CD4-positive, alpha-beta T cell treated with Interleukin-4 for 1 hour (primary cell): ENCODE data around the gene TCEANC2.
A peak's percentile ranks its signal among the peaks of the same experiment; 100 is the strongest.
"Not testable (repeated sequence)": the region's sequence is repeated elsewhere in the genome, so short reads cannot be mapped to it uniquely, and the experiment has no call there.

Experiments
- DNase-seq, 2 donors: peaks; one replicate each; pipeline ENCODE4 v3.0.0-alpha.2; 2020 to 2022

TCEANC2 gene

DNA sequence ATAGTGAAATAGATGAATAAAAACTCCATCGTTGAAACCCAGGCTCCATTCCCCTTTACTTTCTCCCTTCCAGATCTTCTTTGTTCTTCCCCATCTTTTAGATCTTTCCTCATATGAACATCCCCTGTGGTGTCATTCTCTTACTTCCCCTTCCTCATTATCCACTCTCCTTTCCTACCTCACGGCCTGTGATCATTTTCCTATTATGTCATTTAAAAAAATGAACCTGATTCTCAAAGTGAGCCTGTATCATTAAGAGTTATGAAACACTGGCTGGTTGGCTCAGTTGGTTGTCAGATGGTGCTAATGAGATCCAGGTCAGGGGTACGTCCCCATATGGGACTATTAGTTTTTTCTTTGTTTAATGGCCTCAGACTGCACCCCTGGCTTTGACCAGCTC lies 38.3 kb downstream of the TCEANC2 start:
- no peak for DNase-seq

DNA sequence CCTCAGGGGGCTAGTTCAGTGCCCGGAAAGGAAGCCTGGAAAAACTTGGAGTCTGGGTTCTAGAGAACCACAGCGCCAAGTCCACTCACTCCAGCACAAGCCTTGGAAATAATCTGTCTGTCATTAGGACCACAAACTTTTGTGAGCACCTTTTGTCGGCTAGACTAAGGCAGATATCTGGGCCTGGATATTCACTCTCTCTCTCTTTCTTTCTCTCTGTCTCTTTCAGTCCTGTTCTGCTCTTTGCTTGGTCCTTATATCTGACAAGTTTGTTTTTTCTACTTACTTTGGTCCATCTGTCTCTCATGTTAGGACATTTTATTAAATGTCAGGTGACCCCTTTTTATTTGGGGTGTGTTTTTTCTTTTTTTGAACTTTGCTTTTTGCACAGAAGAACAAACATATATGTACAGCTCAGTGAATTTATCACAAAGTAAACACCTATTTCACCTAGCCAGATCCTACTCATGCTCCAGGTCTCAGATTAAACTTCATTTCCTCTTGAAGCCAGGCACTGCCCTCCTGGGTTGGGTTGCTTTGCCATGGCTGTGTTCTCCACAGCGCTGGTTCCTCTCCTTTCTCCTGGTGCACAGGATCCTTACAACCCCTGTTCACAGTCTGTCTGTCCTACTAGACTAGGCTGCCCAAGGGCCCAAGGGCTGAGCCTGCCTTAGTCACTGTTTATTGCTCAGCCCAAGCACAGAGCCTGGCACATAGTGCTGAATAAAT lies 40.8 kb downstream of the TCEANC2 start:
- no peak for DNase-seq

DNA sequence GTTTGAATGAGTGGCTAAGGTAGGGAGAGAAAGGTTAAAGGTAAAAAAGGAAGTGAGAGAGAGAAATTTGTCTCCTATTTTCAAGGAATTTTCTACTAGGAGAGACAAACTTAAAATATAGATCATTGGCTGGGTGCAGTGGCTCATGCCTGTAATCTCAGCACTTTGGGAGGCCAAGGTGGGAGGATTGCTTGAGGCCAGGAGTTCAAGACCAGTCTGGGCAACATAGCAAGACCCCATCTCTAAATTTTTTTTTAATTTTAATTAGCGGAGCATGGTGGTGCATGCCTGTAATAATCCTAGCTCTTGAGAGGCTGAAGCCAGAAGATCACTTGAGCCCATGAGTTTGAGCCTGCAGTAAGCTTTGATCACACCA lies 41.3 kb downstream of the TCEANC2 start:
- not testable (repeated sequence) for DNase-seq

DNA sequence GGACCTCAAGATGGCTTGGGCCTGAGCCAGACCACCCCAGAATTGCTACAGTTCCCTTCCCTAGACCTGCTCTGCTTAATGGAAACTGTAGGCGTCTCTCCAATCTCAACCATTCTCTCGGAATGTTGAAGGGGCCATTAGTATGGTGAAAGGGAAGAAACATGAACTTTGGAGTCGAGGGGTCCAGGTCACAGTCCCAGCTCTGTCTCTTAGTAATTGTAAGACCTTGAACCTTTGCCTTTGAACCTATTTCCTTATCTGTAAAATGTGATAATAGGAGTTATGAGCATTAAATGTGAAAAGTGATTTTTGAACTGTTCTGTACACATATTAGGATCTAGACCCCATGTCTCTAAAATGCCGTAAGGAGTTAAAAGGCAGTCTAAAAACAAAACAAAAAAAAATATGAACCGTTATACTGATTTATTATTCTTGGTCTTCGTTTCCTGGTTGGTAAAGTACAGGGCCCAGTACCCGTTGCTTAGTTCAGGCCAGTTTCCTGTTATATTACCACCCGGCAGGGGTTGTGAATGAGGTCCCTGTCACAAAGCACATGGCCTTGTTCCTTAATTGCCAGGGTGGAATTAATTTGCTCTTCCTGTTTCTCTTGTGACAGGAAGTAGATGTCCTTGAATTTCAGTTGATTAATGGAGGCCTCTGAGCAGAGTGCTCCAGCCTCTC lies 42.3 kb downstream of the TCEANC2 start:
- peak in 1 of 2 donors; percentile 37 for DNase-seq

DNA sequence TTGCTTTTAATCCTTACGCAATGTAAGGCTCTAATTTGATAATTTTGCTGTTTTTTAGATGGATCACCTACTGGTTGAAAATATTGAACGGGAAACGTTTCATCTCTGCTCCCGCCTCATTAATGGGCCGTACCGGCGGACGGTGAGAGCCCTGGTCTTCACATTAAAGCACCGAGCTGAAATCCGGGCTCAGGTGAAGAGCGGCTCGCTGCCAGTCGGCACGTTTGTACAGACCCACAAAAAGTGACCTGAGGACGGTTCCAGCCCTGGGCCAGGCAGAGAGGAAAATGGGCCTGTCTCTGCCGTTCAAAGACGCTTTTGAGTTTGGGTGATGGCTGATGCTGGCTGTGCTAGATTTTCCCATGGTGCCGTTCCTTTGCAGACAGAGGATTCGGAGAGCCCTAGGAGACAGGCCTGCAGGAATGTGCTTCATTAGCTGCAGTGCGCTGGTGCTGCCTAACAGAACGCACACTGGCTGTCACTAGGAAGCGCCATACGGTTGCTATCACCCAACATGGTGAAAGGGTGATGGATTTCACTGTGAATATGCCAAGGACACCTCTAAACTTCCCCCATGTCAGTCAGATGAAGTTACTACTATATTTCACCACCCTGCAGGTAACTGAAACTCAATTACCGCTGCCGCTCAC lies 42.9 kb downstream of the TCEANC2 start:
- DNase-seq, result no peak

DNA sequence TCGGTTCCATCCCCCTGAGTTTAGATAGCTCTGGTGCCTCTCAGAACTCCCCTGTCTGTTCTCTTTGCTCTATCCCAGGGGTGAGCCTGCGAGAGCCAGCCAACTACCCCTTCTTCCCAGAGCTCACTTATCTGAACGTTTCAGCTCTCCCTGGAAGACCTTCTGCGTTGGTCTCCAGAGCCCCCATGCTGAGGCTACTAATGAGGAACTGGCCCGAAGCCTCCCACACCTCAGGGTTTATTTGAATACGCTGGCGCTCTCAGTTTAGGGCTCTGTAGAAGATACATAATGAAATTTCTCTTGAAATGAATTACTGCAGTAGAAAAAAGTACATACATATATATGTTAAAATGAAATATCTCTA lies 43.5 kb downstream of the TCEANC2 start:
- DNase-seq, result no peak

DNA sequence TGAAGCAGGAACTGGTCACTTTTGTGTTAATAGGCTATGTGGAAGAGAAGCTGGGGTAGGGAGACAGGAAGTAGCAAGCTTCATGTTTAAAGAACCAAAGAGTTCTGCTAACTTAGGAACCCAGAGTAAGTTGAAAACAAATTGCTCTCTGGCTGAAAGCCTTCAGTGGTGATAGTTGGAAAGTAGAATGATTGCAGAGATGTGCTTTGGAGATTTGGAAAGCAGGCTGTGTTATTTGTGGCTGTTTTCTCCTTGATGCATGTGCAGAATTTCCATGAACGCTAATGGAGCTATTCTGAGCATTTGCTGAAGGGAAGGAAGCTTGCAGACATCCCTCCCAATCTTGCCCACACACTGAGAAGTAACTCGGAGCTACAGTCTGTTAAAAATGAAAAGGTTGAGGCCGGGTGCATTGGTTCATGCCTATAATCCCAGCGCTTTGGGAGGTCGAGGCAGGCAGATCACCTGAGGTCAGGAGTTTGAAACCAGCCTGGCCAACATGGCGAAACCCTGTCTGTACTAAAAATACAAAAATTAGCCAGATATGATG lies 45.7 kb downstream of the TCEANC2 start:
- DNase-seq, result no peak

DNA sequence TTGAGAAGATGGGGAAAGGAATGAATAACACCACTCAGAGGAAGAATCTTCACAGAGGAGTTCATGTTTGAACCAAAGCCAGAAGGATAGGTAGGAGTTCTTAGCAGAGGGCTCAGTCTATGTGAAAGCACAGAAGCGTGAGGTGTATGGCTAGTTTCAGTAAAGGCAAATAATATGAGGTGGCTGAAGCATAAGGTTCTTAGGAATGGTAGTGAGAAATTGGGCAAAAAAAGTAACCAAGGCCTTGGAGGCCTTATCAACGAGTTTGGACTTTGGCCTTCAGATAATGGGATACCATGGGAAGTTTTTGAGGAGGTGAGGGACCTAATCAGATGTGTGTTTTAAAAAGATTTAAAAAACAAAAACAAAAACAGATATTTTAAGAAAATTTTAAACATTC lies 47.1 kb downstream of the TCEANC2 start:
- no peak for DNase-seq

DNA sequence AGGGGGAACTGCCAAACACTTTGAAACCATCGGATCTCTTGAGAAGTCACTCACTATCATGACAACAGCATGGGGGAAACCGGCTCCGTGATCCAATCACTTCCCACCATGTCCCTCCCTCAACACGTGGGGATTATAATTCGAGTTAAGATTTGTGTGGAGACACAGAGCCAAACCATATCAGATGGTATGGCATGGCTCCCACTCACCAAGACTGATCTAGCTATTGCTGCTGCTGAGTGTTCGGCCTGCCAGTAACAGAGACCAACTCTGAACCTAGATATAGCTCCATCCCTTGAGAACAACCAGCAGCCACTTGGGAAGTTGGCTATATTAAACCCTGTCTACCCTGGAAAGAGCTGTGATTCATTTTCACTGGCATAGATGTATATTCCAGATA lies 50.0 kb downstream of the TCEANC2 start:
- no peak for DNase-seq

DNA sequence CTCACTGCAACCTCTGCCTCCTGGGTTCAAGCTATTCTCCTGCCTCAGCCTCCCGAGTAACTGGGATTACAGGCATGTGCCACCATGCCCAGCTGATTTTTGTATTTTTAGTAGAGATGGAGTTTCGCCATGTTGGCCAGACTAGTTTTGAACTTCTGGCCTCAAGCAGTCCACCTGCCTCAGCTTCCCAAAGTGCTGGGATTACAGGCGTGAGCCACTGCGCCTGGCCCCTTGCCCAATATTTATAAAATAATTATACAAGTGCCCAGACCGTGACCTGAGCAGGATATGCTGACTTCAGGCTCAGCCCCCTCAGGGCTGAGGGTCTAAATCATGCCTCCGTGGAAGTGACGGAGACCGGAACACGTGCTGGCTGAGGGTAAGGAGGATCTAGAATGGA lies 51.2 kb downstream of the TCEANC2 start:
- DNase-seq, result not testable (repeated sequence)

DNA sequence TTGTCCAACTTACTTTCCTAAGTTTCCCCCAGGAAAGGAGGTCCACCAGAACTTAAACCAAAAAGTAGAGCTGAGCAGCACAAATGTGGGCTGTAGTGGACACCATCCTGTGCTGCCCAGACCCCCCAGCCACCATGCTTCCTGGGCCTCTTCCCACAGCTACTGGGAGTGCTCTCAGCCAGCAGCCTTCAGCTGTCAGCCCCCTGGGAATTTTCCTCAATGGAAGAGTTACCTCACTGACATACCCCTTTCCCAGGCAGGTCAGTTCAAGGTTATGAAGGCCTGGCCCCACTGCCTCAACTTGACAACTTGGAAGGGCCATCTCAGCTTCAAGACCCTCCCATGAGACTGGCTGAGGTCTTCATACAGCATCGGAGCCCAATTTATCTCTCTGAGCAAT lies 51.7 kb downstream of the TCEANC2 start:
- DNase-seq, result no peak

DNA sequence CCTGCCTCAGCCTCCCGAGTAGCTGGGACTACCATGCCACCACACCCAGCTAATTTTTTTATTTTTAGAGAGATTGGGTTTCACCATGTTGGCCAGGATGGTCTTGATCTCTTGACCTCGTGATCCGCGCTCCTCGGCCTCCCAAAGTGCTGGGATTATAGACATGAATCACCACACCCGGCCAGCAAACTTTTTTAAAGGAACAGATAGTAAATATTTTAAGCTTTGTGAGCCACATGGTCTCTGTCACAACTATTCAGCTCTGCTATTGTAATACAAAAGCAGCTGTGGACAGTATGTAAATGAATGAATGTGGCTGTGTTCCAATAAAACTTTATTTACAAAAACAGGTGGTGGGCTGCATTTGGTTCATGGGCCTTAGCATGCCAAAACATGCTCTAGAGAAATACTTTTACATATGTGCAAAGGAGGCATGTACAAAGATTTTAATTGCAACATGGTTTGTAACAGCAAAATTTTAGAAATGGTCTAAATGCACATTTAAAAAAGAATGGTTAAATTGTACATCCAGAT lies 52.4 kb downstream of the TCEANC2 start:
- DNase-seq, result no peak

DNA sequence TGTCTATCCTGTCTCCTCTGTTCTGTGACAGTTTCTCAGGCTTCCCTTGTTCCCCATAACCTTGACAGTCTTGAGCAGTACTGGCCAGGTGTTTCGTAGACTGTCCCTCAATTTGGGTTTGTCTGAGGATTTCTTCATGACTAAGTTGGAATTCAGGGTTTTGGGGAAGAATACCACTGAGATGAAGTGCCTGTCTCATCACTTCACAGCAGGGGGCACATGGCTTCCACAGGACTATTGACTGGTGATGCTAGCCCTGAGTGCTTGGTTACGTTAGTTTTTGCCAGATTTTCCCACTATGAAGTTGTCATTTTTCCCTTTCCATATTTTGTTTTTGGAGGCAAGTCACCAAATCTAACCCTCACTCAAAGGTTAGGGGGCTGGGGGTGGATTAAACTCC lies 53.7 kb downstream of the TCEANC2 start:
- DNase-seq, result no peak

DNA sequence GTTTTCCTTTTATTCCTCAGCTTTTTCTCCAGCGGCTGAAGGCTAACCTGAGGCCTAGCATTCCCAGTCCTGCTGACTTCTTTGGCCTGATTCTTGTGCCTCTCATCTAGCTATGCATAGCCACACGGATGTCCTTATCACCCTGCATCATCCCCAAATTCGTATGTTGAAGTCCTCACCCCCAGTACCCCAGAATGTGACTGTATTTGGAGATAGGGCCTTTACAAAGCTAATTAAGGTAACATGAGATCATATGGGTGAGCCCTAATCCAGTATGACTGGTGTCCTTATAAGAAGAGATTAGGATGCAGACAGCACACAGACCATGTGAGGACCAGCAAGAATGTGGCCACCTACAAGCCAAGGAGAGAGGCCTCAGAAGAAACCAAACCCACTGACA lies 54.7 kb downstream of the TCEANC2 start:
- DNase-seq, result no peak

DNA sequence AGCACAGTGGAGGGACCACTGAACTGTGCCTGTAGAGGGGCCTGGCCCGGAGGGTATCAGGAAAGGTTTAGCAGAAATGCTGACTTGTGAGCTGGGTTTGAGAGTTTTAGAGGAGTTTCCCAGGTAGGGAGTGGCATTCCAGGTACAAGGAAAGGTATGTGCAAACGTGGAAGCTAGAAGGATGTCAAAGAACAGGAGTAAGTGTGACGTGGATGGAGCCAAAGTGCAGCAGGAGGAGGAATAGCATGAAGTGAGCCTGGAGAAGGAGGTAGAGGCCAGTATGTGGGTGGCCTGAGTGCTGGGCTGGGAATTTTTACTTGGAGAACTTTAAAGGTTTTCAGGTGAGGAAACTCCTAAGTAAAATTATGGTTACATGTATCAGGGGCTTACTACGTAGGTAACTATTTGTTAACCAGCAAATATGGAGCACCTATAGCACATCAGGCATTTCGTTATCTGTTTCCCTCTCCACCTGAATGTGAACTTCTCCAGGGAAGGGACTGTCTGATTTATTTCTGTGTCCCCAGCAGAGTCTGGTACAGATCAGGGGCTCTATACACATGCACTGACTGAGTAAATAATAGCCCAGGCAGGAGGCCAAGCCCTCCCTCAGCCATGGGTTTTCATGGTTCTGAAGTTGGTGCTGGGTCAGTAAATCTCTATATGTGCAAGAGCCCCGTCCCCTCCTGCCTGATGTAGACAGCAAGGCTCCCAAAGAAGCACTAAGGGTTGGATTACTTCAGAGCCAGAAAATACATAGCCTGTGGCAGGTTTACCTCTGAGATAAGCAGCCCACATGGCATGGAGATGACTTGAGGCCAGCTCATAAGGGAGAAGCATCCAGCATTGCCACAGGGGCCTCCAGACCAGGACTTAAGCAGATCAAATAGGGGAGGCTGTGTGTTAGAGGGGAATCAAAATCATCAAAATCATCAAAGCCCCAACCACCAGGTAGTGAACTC lies 56.0 kb downstream of the TCEANC2 start:
- no peak for DNase-seq

DNA sequence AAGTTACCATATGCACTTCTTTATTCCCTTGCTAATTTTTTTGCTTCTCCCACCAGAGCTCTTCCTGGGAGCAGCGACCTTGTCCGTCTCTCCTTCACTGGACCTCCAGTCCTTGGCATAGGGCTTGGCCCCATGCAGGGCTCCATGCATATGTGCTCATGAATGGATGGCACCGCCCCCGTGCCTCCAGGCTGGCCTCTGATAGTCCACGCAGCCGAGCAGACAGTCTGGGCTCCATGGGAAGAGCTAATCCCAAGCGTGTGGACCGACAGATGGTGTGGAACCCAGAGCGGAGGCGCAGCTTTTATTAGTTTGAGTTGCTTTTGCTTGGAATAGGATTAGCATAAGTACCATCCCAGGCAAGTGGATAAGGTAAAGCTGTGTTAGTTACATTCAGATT lies 57.6 kb downstream of the TCEANC2 start:
- no peak for DNase-seq

DNA sequence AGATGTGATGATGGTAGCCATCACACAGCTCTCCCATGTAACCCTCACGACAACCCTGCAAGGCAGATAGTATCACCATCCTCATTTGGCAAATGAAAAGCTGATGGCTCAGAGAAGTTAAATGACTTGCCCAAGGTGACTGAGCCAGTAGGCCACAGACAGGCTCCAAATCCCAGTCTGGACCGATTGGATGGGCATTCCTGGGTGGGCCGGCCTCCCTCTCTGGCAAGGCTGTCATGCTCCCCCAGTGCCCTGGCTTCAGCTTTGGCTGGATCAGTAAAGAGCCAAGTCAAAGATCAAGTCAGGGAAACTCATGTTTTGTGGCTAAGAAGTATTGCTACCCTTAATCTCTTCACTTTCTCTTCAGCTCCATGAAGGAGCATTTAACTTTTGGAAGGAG lies 58.2 kb downstream of the TCEANC2 start:
- no peak for DNase-seq

DNA sequence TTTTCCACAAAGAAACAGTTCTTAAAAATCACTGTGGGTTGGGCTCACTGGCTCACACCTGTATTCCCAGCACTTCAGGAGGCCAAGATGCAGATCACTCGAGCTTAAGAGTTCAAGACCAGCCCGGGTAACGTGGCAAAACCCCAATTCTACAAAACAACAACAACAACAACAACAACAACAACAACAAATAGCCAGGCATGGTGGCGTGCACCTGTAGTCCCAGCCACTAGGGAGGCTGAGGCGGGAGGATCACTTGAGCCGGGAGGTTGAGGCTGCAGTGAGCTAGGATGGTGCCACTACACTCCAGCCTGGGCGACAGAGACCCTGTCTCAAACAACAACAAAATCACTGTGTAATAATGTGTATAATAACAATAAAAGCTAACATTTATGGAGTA lies 58.6 kb downstream of the TCEANC2 start:
- no peak for DNase-seq

DNA sequence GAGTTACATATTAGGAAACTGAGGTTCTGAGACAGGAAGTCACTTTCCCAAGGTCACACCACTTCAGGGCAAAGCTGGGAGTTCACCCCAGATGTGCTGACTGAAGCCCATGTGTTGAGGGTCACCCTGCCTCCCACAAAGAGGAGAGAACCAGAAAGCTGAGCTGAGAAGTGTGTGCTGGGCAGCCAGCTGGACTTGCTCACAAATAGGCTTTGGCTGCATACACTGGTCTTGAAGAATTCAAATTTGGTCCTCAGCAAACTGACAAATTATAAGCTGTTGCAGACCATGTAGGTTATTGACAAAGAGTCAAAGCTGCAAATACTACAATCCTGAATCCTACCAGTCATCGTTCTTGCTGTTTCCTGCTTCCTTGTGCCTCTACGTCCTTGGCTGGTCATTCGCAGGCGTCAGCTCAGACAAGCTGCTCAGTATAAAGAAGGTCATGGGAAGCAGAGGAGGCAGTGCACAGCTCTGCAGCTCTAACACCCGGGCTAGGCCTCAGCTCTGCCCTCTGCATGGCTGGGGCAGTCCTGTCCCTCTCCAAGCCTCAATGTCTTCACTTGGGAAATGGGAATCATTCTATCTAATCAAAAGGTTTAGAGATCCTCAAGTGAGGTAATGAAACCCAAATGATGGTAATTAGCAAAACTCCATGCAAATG lies 59.4 kb downstream of the TCEANC2 start:
- DNase-seq, result no peak

DNA sequence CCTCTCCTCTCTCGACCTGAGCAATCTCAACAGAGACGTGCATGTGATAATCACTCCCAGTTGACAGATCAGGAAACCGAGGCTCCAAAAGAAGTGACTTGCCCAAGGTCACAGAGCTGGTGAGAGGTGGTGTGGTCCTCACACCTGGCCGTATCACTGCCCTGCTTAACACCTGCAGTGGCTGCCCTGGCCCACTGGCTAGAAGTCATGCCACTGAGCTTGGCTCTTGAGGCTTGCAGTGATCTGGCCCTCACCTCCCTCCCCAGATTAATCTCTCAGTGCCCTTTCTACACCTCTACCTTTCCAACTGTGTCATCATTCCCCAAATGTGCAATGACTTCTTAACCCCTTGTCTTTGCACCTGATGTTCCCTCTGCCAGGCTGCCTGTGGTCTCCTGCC lies 60.6 kb downstream of the TCEANC2 start:
- no peak for DNase-seq

DNA sequence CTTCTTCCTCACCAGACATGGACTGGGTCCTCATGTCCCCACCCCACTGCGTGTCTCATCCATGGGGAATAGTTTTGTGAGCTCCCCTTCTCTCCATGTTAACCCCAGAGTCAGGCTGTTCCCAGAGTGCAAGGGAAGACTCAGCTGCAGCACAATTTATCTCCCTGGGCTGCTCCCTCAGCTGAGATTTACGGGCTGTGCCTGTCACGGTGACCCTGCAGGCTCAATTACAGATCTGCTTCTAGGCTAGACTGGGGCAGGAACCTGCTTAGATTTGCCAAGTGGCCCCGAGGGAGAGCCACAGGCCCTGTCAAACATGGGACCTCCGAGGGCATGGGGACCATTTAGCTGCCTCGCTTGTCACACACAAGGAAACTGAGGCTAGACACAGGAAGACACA lies 61.5 kb downstream of the TCEANC2 start:
- DNase-seq, result no peak

DNA sequence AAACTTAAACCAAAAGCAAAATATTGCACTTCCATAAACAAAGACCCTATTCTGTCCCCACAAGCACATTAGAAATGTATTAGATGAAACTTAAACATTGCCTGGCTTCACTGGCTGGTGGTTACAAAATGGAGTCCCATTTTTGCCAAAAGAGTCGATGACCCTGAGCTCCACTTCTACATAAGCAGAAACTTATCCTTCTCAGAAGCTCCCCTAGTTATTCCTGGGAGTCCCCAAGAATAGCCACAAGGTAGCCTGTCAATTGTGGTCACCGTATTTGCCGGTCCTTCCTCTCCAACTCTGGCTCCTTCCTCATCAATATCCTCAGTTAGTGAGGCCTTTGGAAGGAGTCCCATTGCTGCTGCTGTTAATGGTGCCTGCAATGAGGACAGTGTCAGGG lies 62.1 kb downstream of the TCEANC2 start:
- no peak for DNase-seq
